Dedifferentiated amniotic fluid mesenchymal stem cell (primary cell): ENCODE results near the gene MSL2.
"Not testable (repeated sequence)": the region's sequence is repeated elsewhere in the genome, so short reads cannot be mapped to it uniquely, and the experiment has no call there.

Source experiments
- DNase-seq: peaks from one replicate; pipeline ENCODE4 v3.0.0-alpha.2; 2016; ENCODE audit errors: extremely low spot score

The MSL2 gene

GRCh38 chr3:136193278-136194054 lies 2.7 kb downstream of the MSL2 start:
- DNase-seq: no peak

GRCh38 chr3:136192831-136193230 lies 3.3 kb downstream of the MSL2 start:
- no peak for DNase-seq

GRCh38 chr3:136192195-136192594 lies 3.9 kb downstream of the MSL2 start:
- DNase-seq: not testable (repeated sequence)

DNA sequence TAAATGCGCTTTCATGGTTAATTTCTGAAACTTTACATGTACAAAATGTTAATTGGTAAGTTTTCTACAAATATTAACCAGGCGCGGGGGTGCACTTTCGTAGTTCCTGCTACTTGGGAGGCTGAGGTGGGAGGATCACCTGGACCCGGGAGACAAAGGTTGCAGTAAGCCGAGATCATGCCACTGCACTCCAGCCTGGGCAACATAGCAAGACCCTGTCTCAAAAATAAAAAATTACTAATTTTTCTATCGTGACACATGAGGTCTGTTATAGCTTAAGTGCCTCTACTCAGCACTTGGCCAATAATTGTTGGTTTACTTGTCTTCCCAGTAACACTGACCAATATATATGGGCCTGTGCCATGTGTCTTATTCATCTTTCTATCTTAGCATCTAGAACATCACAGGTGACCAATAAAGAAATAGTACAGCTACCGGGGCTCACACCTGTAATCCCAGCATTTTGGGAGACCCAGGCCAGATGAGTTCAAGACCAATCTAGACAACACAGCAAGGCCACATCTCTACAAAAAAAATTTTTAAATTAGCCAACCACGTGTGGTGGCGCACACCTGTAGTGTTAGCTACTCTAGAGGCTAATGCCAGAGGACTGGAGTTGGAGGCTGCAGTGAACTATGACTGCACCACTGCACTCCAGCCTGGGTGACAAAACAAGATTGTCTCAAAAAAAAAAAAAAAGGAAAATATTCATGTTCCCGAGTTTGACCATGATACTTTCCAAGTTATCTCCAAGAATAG lies 6.1 kb downstream of the MSL2 start:
- DNase-seq: no peak

- no peak for DNase-seq
These were observed 7.1 kb downstream of the MSL2 start for GRCh38 chr3:136189043-136189442.

DNA sequence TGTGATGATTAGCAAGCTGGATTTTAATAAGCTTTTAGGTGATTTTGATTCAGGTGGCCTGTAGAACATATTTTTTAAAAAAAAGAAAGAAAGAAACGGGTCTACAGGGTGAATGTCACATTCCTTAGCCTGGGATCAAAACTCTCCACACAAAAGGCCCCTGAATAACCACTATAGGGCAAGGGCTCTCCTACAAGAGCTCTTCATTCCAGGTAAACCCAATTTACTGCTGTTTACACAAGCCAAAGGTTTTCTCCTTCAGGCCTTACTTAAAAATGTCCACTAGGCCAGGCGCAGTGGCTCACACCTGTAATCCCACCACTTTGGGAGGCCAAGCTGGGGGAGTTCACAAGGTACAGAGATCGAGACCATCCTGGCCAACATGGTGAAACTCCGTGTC lies 8.3 kb downstream of the MSL2 start:
- no peak for DNase-seq

- no peak for DNase-seq
These were observed 9.3 kb downstream of the MSL2 start for GRCh38 chr3:136186846-136187245.

DNA sequence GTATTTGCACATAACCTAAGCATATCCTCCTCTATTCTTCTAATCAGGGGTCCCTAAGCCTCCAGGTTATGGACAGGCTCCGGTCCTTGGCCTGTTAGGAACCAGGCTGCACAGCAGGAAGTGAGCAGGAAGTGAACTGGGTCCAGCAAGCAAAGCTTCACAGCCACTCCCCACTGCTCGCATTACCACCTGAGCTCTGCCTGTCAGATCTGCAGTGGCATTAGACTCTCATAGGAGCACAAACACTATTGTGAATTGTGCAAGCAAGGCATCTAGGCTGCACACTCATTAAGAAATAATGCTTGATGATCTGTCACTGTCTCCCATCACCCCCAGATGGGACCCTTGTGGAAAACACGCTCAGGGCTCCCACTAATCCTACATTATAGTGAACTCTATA lies 9.8 kb downstream of the MSL2 start:
- no peak for DNase-seq

DNA sequence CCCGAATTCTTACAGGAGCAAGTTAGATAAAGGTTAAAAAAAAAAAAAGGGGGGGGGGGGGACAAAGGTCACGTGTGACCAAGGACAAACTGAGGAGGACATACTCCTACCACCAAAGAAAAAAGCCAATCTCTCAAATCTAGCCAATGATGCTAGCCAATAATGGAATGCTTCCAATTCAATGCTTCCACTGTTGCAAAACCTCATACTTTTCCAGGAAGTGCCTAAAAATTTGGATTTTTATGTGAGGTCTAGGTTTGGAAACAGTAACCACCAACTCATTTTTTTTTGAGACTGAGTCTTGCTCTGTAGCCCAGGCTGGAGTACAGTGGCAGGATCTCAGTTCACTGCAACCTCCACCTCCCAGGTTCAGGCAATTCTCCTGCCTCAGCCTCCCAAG lies 11.4 kb downstream of the MSL2 start:
- DNase-seq: no peak

- DNase-seq: no peak
These were observed 14.4 kb downstream of the MSL2 start for GRCh38 chr3:136181741-136182140.

DNA sequence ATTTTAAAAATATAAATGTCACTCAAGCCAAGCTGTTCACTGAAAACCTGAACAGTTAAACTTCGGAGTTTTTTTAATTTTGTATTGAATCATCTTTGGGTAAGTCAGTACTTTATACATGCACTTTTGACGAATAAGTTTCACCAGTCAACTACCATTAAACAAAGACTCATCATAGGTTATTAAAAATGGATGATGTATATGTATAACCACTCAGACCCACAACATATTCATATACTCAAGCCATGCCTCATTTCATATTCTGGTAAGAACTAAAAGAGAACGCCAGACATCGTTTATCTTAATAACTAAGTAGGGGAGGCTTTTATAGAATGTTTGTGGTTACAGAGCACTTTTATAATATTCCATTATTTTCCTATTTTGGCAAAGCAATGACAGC lies 18.3 kb downstream of the MSL2 start:
- DNase-seq: no peak

DNA sequence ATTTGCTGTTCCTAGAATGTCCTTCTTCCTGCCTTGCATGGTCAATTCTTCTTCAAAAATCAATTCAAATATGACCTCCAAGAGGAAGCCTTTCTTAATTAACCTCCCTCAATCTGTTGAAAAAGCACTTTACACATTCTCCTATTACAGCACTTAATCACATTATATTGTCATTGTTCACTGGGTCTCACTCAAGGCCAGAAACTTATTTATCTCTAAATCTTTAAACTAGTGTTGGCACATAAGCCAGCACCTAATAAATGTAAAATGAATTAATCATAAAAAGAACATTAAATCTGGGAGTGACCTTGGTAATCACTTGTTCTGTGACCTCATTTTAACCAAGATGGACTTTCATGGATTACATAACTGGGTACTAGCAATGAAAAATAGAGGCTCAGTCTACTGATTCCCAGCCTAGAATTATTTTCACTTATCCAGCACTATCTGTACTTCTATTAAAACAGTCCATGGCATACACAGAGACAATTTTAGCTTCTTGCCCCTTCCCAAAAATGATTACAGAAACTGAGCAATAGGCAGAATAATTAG lies 22.1 kb downstream of the MSL2 start:
- no peak for DNase-seq

DNA sequence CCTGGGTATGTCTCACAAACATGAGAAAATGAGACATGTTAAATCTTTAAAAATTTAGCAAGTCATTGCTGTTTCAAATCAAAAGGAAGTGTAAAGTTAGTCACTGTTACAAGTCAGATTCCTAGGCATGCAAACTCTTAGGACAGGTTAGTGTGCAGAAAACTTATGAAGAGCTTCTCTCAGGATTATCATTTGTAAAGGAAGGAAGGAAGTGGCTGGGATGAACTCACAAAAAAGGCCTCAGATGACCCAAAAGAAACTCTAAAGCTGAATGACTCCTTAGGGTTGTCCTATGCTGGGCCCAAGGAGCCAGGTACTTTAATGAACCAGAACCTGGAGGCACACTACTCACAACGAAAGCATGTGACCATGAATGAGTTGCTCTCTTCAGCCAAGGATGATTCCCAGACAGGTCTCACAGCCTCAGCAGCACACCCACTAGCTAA lies 25.0 kb downstream of the MSL2 start:
- no peak for DNase-seq

DNA sequence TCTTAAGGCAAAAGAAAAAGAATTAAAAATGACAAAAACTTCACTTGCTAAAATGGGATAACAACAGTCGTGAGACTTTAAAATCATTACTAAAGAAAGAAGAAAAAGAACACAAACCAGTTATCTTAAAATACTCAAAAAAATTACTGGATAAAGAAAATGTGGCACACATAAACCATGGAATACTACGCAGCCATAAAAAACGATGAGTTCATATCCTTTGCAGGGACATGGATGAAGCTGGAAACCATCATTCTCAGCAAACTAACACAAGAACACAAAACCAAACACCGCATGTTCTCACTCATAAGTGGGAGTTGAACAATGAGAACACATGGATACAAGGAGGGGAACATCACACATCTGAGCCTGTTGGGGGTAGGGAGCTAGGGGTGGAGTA lies 27.9 kb downstream of the MSL2 start:
- not testable (repeated sequence) for DNase-seq

- DNase-seq: no peak
These were observed 29.6 kb downstream of the MSL2 start for GRCh38 chr3:136166507-136166906.

GRCh38 chr3:136163607-136164006 lies 32.5 kb downstream of the MSL2 start:
- DNase-seq: not testable (repeated sequence)

DNA sequence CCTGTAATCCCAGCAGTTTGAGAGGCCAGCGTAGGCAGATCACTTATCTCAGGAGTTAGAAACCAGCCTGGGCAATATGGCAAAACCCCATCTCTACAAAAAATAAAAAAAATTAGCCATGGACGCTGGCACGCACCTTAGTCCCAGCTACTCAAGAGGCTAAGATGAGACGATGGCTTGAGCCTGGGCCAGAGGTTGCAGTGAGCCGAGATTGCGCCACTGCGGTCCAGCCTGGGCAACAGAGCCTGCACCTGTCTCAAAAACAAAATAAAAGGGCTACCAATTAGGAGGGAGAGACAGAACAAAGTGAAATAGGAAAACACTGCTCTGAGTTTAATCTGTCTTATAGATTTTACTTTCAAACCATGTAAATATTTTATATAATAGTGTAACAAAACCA lies 33.8 kb downstream of the MSL2 start:
- DNase-seq: no peak

GRCh38 chr3:136161516-136161915 lies 34.6 kb downstream of the MSL2 start:
- DNase-seq: no peak

- no peak for DNase-seq
These were observed 43.2 kb downstream of the MSL2 start for GRCh38 chr3:136152963-136153362.

DNA sequence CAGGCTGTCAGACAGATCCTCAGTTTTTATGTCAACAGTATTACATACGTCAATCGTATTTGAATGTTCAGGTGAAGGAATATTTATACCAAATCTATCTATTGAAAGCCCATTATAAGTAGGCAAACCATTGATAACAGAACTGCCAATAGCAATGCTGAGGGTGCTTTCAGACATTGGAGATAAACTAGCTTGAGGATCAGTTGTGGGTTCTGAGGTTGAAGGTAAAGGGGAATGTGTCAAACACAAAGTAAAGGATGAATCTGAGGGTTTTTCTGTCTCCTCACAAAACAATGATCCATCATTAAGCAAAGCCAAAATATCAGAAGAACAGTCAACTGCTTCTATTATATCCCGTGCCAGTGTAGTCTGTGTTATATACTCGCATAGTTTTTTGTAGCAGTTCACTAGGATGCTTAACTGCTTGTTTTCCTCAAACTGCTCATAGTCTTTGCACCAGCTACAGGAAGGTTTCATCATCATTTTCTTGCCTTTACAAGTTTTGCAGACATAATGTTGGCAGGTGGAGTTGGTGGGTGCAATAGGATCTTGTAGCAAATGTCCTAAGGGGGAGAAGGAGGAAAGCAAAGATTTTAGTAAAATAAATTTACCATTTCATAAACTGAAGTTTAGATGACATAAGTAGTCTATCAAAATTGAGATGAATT lies 43.8 kb downstream of the MSL2 start:
- DNase-seq: no peak

DNA sequence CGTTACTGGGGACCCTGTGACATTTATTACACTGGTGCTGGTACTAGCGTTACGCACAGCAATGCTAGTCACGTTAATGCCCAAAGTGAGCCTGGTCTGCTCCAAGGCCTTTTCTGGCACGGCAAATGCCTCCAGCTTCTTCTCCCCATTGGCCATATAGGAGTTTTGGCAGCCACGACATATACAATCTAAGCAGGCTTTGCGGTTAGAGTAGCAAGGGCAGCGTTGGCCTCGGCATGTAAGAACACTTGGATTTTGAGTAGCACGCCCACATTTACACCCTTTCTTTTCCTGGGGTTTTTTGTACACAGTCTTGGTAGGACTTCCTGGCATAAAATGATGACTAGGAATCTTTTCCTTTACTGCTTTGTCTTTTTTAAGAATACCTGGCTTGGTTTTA lies 44.9 kb downstream of the MSL2 start:
- DNase-seq: no peak

- DNase-seq: no peak
These were observed 46.5 kb downstream of the MSL2 start for GRCh38 chr3:136149667-136150066.
